WI38 (cell line): ENCODE measurements around the gene TP63.

ENCODE experiments used
- H3K4me3 ChIP-seq: 2 replicates; pipeline ENCODE4 v1.5.1; 2011; ENCODE audit warnings: low read depth, mild to moderate bottlenecking, control low read depth, low read length
- TF ChIP-seq, protein P1 (sequence below): IDR thresholded peaks from 2 replicates; pipeline ENCODE4 v1.5.1; 2012; ENCODE audit warnings: low read depth, mild to moderate bottlenecking, control low read depth, low read length

The TP63 gene

GRCh38 chr3:189848395-189849040, 217.3 kb downstream of the TP63 start:
- no peak overlapping the region for H3K4me3 ChIP-seq
- TF ChIP-seq, protein P1, sequence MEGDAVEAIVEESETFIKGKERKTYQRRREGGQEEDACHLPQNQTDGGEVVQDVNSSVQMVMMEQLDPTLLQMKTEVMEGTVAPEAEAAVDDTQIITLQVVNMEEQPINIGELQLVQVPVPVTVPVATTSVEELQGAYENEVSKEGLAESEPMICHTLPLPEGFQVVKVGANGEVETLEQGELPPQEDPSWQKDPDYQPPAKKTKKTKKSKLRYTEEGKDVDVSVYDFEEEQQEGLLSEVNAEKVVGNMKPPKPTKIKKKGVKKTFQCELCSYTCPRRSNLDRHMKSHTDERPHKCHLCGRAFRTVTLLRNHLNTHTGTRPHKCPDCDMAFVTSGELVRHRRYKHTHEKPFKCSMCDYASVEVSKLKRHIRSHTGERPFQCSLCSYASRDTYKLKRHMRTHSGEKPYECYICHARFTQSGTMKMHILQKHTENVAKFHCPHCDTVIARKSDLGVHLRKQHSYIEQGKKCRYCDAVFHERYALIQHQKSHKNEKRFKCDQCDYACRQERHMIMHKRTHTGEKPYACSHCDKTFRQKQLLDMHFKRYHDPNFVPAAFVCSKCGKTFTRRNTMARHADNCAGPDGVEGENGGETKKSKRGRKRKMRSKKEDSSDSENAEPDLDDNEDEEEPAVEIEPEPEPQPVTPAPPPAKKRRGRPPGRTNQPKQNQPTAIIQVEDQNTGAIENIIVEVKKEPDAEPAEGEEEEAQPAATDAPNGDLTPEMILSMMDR: no peak

DNA sequence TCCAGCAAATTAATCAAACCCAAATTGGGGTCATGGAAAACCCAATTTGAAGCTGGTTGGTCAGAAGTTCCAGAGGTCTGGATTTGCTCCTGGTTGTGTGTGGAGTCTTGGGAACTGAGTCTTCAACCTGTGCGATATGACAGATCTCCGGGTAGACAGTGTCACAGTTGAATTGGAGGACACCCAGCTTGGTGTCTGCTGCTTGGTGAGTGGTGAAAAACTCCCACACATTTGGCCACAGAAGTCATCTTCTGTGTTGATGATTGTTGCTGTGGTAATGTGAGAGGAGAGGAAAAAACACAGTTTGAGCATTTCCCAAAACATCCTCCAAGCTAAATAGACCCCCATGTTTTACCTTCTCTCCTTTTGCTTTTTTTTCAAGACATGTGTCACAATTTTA, 218.1 kb downstream of the TP63 start:
- TF ChIP-seq, protein P1: no peak
- no peak overlapping the region for H3K4me3 ChIP-seq

GRCh38 chr3:189851682-189852081, 220.5 kb downstream of the TP63 start:
- no peak overlapping the region for H3K4me3 ChIP-seq
- TF ChIP-seq, protein P1: no peak

DNA sequence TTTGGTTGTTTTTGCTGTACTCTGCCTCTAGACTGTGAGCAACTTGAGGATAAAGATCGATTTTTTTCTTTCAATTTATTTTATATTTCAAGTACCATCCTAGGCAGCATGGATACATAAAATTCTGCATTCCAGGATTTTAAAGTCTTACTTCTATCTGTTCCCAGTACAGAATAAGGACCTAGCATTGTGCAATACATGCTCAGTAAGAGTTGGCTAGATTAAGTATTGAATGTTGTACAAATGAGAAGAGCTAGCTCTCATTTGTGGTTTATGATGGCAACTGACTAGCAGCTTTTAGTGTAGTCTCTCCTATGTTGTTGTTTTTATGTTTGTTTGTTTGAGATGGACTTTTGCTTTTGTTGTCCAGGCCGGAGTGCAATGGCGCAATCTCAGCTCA, 222.7 kb downstream of the TP63 start:
- H3K4me3 ChIP-seq: no peak overlapping the region
- TF ChIP-seq, protein P1: no peak

DNA sequence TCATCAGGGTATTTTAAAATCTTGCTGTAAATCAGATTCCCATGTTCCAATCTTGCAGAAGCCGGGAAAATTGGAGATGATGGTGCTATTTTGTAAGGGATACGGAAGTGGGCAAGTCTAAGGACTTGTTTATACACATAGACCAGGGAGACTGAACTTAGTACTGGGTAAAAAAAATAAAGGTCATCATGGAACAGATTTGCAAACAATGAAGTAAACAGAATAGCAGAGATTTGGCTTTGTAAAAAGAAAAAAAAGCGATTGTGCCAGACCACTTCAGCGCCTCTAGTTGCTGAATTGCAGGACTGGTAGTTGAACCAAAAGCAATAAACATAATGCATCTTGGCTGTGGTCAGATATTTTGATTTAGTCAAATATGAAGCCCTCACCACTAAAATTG, 229.1 kb downstream of the TP63 start:
- TF ChIP-seq, protein P1: no peak
- no peak overlapping the region for H3K4me3 ChIP-seq

- TF ChIP-seq, protein P1: no peak
- no peak overlapping the region for H3K4me3 ChIP-seq
These were observed 231.3 kb downstream of the TP63 start for GRCh38 chr3:189862385-189862998.

DNA sequence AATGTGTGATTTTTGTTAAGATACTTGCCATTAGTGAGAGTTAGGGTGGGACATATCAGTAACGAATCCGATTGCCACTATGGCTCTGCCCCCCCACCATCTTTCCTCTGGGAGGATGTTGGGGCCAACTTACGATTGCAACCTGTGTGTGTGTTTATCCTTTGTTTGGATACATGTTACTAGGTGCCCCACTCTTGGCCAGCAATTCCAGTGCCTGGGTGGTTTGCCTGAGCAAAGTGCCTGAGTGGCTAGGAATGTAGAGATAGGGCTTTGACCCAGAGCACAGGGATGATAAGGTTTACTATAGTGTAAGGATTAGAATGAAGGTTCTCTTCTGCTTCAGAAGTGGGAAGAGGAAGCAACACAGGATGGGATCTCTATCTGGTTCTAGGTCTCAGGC, 231.8 kb downstream of the TP63 start:
- TF ChIP-seq, protein P1: no peak
- no peak overlapping the region for H3K4me3 ChIP-seq
